K562 (cell line): ENCODE measurements around the gene NOX5.

ENCODE experiments used
- ARID1B ChIP-seq: fragments of 450-650 bp; IDR thresholded peaks from 2 replicates; pipeline ENCODE4 v1.6.1; 2016; ENCODE audit warnings: antibody characterized with exemption, mild to moderate bottlenecking, inconsistent platforms
- POLR2A ChIP-seq: fragments of 450-650 bp; conservative IDR thresholded peaks from 2 replicates; pipeline ENCODE4 v1.6.1; 2016

GRCh38 chr15:69096626-69097025 lies 82.1 kb downstream of the NOX5 start:
- no peak for TF ChIP-seq ARID1B
- TF ChIP-seq POLR2A = no peak
